ENCODE measurements around the gene EFCAB6.

EFCAB6 gene

GRCh38 chr22:43744700-43745410 is 67.2 kb downstream of the EFCAB6 start:
- no peak for DNase-seq

- DNase-seq = no peak
These were observed 68.0 kb downstream of the EFCAB6 start for GRCh38 chr22:43743929-43744643.

- no peak for DNase-seq
These were observed 69.0 kb downstream of the EFCAB6 start for GRCh38 chr22:43743131-43743530.

GRCh38 chr22:43742154-43742950 is 69.8 kb downstream of the EFCAB6 start:
- DNase-seq = no peak

GRCh38 chr22:43740587-43741270 is 71.4 kb downstream of the EFCAB6 start:
- DNase-seq = no peak

GRCh38 chr22:43739851-43740379 is 72.2 kb downstream of the EFCAB6 start:
- no peak for DNase-seq

GRCh38 chr22:43737150-43737828 is 74.8 kb downstream of the EFCAB6 start:
- no peak for DNase-seq

GRCh38 chr22:43736651-43737050 is 75.5 kb downstream of the EFCAB6 start:
- no peak for DNase-seq

- no peak for DNase-seq
These were observed 77.5 kb downstream of the EFCAB6 start for GRCh38 chr22:43734370-43735150.

GRCh38 chr22:43733138-43733537 is 79.0 kb downstream of the EFCAB6 start:
- DNase-seq = no peak

GRCh38 chr22:43731988-43732387 is 80.1 kb downstream of the EFCAB6 start:
- DNase-seq = no peak

GRCh38 chr22:43726964-43727543 is 85.1 kb downstream of the EFCAB6 start:
- no peak for DNase-seq

GRCh38 chr22:43726322-43726721 is 85.8 kb downstream of the EFCAB6 start:
- DNase-seq = no peak

GRCh38 chr22:43723816-43724215 is 88.3 kb downstream of the EFCAB6 start:
- DNase-seq = no peak

GRCh38 chr22:43722444-43722843 is 89.7 kb downstream of the EFCAB6 start:
- no peak for DNase-seq

GRCh38 chr22:43720716-43721115 is 91.4 kb downstream of the EFCAB6 start:
- DNase-seq = no peak

- no peak for DNase-seq
These were observed 98.0 kb downstream of the EFCAB6 start for GRCh38 chr22:43714104-43714503.

GRCh38 chr22:43711681-43712080 is 100.4 kb downstream of the EFCAB6 start:
- DNase-seq = no peak

GRCh38 chr22:43707648-43708047 is 104.5 kb downstream of the EFCAB6 start:
- DNase-seq = no peak

GRCh38 chr22:43706571-43707328 is 105.4 kb downstream of the EFCAB6 start:
- no peak for DNase-seq
